Measurements from ENCODE around the gene NIT2. TPM values are rescaled to one million over a fixed set of nuclear protein-coding genes. Genes with fewer than 3 reads are reported as not detected.

The NIT2 gene
- total RNA-seq, 4 donors from 2014 or later, result 13.5 to 45.2 (median 24.2) TPM

DNA sequence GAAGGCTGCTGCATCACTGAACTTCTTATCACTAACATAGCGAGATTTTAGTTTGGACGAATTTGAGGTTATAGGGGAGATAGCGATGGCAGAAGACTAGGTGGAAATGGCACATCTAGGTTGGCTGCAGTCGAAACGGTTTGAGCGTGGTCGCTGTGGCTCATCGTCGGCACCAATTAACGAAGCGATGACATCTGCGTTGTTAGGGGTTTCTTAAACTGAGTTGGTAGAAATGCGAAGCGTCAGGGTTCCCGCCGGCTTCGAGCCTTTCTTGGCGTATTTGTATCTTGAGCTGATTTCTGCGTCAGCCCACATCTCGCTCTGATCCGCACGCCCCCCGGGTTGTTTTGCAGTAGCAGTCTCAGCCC lies 67.1 kb downstream of the NIT2 start:
- peak overlapping the region; percentile 84 to 99 (median 97) for H3K27ac ChIP-seq
- in situ Hi-C loops (cut with MboI; ENCODE audit: low sequenced_read_pairs in 4 of 4) (no loop called here), intact Hi-C loops (cut with DNase I; ENCODE audit: low total_unique reads) (loop anchor here (1.0 to 5.0 kb wide), 4 partner anchors 67 to 584 kb away; partner anchors contain the start of genes CMSS1, NIT2, TFG and TMEM45A)
- no peaks in the 10 kb centered on the region for H3K27me3 ChIP-seq
- TF ChIP-seq, protein P1, sequence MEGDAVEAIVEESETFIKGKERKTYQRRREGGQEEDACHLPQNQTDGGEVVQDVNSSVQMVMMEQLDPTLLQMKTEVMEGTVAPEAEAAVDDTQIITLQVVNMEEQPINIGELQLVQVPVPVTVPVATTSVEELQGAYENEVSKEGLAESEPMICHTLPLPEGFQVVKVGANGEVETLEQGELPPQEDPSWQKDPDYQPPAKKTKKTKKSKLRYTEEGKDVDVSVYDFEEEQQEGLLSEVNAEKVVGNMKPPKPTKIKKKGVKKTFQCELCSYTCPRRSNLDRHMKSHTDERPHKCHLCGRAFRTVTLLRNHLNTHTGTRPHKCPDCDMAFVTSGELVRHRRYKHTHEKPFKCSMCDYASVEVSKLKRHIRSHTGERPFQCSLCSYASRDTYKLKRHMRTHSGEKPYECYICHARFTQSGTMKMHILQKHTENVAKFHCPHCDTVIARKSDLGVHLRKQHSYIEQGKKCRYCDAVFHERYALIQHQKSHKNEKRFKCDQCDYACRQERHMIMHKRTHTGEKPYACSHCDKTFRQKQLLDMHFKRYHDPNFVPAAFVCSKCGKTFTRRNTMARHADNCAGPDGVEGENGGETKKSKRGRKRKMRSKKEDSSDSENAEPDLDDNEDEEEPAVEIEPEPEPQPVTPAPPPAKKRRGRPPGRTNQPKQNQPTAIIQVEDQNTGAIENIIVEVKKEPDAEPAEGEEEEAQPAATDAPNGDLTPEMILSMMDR (IDR thresholded peaks at IDR 0.05 in 4 of 5, conservative IDR thresholded peaks at IDR 0.05 in 1 of 5), result no peak
- no peak for TF ChIP-seq POLR2A (IDR thresholded peaks at IDR 0.05)
- H3K4me1 ChIP-seq, result peaks cover 48 to 51% of the 10 kb centered on the region in 2 donors
- H3K9me3 ChIP-seq, result no peaks in the 10 kb centered on the region
- no peaks in the 10 kb centered on the region for H3K36me3 ChIP-seq
- ATAC-seq (peak; percentile 16 to 18), DNase-seq (peak in 1 of 2 donors; percentile 27)
- H3K4me3 ChIP-seq, result peak overlapping the region; percentile 84 to 96 (median 92)

GRCh38 chr3:100402256-100402655 lies 67.7 kb downstream of the NIT2 start:
- Histone ChIP-seq H3K4me1 (peaks cover 42 to 45% of the 10 kb centered on the region in 2 donors), H3K4me3 (peak overlapping the region; percentile 84 to 96 (median 92)), H3K27me3 (no peaks in the 10 kb centered on the region), H3K27ac (peak overlapping the region; percentile 84 to 99 (median 97)), H3K36me3 (no peaks in the 10 kb centered on the region), H3K9me3 (no peaks in the 10 kb centered on the region)
- DNase-seq, result no peak
- TF ChIP-seq, protein P1 (IDR thresholded peaks at IDR 0.05 in 4 of 5, conservative IDR thresholded peaks at IDR 0.05 in 1 of 5), result no peak
- no peak for TF ChIP-seq POLR2A (IDR thresholded peaks at IDR 0.05)
- ATAC-seq, result no peak
- in situ Hi-C loops (cut with MboI; ENCODE audit: low sequenced_read_pairs in 4 of 4) (no loop called here), intact Hi-C loops (cut with DNase I; ENCODE audit: low total_unique reads) (loop anchor here (5.0 kb wide), 2 partner anchors 305 to 585 kb away; partner anchors contain the start of genes CMSS1 and TFG)

GRCh38 chr3:100402891-100403290 lies 68.3 kb downstream of the NIT2 start:
- Histone ChIP-seq H3K36me3 (no peaks in the 10 kb centered on the region), H3K27me3 (no peaks in the 10 kb centered on the region), H3K9me3 (no peaks in the 10 kb centered on the region), H3K4me1 (peaks cover 39 to 42% of the 10 kb centered on the region in 2 donors), H3K4me3 (peak overlapping the region; percentile 84 to 96 (median 92)), H3K27ac (peak overlapping the region in 3 of 4 donors; percentile 84 to 99 (median 97))
- ATAC-seq, result no peak
- DNase-seq, result no peak
- in situ Hi-C loops (cut with MboI; ENCODE audit: low sequenced_read_pairs in 4 of 4) (no loop called here), intact Hi-C loops (cut with DNase I; ENCODE audit: low total_unique reads) (loop anchor here (5.0 kb wide), 2 partner anchors 304 to 586 kb away; partner anchors contain the start of genes CMSS1 and TFG)
- no peak for TF ChIP-seq POLR2A (IDR thresholded peaks at IDR 0.05)
- TF ChIP-seq, protein P1 (IDR thresholded peaks at IDR 0.05 in 4 of 5, conservative IDR thresholded peaks at IDR 0.05 in 1 of 5), result no peak

DNA sequence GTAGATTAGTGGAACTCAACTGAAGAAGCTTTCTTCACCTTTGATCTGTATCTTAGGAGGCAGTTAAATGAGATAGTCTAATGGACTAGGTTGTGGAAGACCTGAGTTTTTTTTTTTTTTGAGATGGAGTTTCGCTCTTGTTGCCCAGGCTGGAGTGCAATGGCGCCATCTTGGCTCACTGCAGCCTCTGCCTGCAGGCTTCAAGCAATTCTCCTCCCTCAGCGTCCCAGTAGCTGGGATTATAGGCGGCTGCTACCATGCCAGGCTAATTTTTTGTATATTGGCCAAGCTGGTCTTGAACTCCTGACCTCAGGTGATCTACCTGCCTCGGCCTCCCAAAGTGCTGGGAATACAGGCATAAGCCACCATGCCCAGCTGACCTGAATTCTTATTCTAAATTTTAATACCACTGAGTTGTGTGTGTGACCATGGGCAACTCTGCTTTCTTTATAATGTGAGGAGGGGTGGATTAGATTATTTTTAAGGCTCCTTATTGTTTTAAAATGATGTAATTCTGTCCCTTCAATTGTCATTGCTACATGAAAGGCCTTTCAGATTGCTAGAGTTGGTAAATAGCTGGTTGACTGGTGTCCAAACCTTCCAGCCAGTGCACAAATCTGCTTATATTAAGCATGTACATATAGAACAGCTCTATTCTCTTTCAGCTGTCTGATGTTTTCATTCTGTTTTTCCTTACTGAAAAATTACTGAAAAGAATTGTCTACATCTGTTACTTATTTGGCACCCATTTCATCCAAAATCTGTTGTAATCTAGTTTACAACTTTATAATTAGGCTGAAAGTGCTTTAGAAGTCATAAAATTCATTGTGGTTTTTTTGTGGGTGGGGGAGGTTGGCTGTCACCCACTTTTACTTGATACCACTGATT lies 69.0 kb downstream of the NIT2 start:
- Histone ChIP-seq H3K27ac (no peak overlapping the region), H3K4me3 (peak overlapping the region in 2 of 4 donors; percentile 84 to 90), H3K4me1 (peaks cover 35% of the 10 kb centered on the region in 2 donors), H3K27me3 (no peaks in the 10 kb centered on the region), H3K36me3 (no peaks in the 10 kb centered on the region), H3K9me3 (no peaks in the 10 kb centered on the region)
- TF ChIP-seq POLR2A (IDR thresholded peaks at IDR 0.05), result no peak
- TF ChIP-seq, protein P1 (IDR thresholded peaks at IDR 0.05 in 4 of 5, conservative IDR thresholded peaks at IDR 0.05 in 1 of 5), result no peak
- DNase-seq (no peak), ATAC-seq (no peak)
- intact Hi-C loops (cut with DNase I; ENCODE audit: low total_unique reads) (loop anchor here (5.0 kb wide), 2 partner anchors 304 to 586 kb away; partner anchors contain the start of genes CMSS1 and TFG), in situ Hi-C loops (cut with MboI; ENCODE audit: low sequenced_read_pairs in 4 of 4) (no loop called here)
